Measurements from ENCODE around the gene KLHL42. TPM values are rescaled to one million over a fixed set of nuclear protein-coding genes. Genes with fewer than 3 reads are reported as not detected.

KLHL42 gene
- total and polyA plus RNA-seq, 10 of the 15 experiments (the other 5 are each of a cell fraction or from before 2014, with no cell fraction given), result 2.1 to 18.2 (median 13.1) TPM

DNA sequence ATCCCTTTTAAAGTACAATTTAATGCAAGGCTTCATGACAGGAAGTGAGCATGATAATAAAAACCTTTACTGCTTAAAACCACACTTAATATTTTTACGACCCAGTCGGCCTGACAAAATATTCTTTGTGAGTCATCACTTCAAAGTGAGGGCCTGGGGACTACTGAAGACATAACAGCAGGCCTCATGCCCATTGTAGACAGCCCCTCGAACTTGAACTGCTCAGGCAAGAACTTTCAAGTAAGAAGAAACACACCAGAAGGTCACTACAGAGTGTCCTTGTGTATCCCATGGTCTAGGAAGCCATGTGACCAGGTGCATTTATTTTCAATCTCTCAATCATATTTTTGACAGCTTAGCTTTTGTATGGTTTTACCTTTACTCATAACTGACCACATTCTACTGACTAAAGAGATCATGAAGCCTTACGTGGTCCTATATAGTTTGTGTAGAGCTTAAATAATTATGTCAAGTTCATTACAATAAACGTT is 61.4 kb downstream of the KLHL42 start:
- Histone ChIP-seq H4K20me1 (ENCODE audit: control insufficient read depth, insufficient read depth) (no peaks in the 10 kb centered on the region), H3K4me3 (no peak overlapping the region), H3K79me2 (ENCODE audit: control insufficient read depth, insufficient read depth, low read length) (no peaks in the 10 kb centered on the region), H3K9ac (ENCODE audit: control insufficient read depth, insufficient read depth, low read length) (no peak overlapping the region), H3K4me1 (ENCODE audit: control insufficient read depth, insufficient read depth, low read length) (peaks cover 12% of the 10 kb centered on the region), H3K9me3 (replicated peaks; ENCODE audit: control insufficient read depth, insufficient read depth, low read length) (no peaks in the 10 kb centered on the region), H2AFZ (ENCODE audit: control insufficient read depth, low read depth, low read length) (peak overlapping the region; percentile 46), H3K36me3 (ENCODE audit: control insufficient read depth in 2 of 2, insufficient read depth in 2 of 2, low read length in 1 of 2) (no peaks in the 10 kb centered on the region), H3K4me2 (ENCODE audit: control insufficient read depth, insufficient read depth) (no peak overlapping the region), H3K27ac (ENCODE audit: control insufficient read depth, insufficient read depth) (no peak overlapping the region), H3K27me3 (replicated peaks in 1 of 2; ENCODE audit: control insufficient read depth in 2 of 2, insufficient read depth in 2 of 2, low read length in 1 of 2) (no peaks in the 10 kb centered on the region)
- TF ChIP-seq RAD51 (IDR thresholded peaks at IDR 0.05), result peak; percentile 32; the same call in 1 of the 2 replicates
- no peak for TF ChIP-seq HDGF (IDR thresholded peaks at IDR 0.05)
- TF ChIP-seq MTA2 (IDR thresholded peaks at IDR 0.05; ENCODE audit: low read depth), result peak; percentile 62
- no peak for TF ChIP-seq ZNF622 (IDR thresholded peaks at IDR 0.05)
- TF ChIP-seq RUNX3 (IDR thresholded peaks at IDR 0.05; ENCODE audit: low read length), result peak; percentile 13; the same call in 1 of the 2 replicates
- intact Hi-C loops (cut with micrococcal nuclease; ENCODE audit: unreplicated experiment) (no loop called here), in situ Hi-C loops (cut with MboI) (no loop called here)
- DNase-seq (ENCODE audit: low read depth, low spot score) (no peak), FAIRE-seq (no peak), ATAC-seq (peak; percentile 51)
- no TSS peak for BruUV-seq (replicated peaks)
- ChIA-PET CTCF (interaction anchor here (1.3 to 5.3 kb wide), 2 partner anchors 20 to 109 kb away, joined by 4 to 21 read pairs; no protein-coding TSS in a partner anchor), RAD21 (ENCODE audit: unreplicated experiment) (interaction anchor here (1.4 kb wide), 1 partner anchor 20 kb away, joined by 5 read pairs; no protein-coding TSS in a partner anchor), POLR2A (no interaction called here), SMC1A (ENCODE audit: uncharacterized antibody, unreplicated experiment) (no interaction called here)
- WGBS (ENCODE audit: insufficient coverage, insufficient replicate concordance, low lambda C conversion rate, missing lambda C conversion rate), result 29% methylated on average over 5 of the region's 5 CpGs

DNA sequence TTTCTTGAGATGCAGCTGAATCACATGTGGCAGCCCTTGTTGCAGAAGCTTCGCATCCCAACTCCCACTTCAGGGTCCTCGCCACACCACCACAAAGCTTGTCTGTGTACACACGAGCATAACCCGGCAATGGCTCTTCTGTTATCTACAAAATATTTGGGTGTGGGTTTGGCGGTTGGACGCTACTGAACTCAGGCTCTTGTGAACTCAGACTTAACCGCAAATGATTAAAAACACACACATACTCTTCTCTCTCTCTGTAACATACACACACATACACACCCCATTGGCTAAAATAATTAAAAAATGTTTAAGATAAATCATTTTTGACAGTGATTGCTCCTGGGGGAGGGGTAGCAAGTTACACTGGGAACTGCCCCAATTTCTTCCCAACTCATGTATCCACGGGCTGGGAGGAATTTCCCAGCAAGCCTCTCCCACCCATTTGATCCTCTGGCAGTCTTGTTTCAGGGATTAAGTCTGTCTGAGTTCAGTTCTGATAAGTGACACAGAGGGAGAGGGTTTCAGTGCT is 63.7 kb downstream of the KLHL42 start:
- Histone ChIP-seq H3K27ac (ENCODE audit: control insufficient read depth, insufficient read depth) (no peak overlapping the region), H3K36me3 (ENCODE audit: control insufficient read depth in 2 of 2, insufficient read depth in 2 of 2, low read length in 1 of 2) (no peaks in the 10 kb centered on the region), H3K9me3 (replicated peaks; ENCODE audit: control insufficient read depth, insufficient read depth, low read length) (no peaks in the 10 kb centered on the region), H3K4me2 (ENCODE audit: control insufficient read depth, insufficient read depth) (no peak overlapping the region), H3K9ac (ENCODE audit: control insufficient read depth, insufficient read depth, low read length) (no peak overlapping the region), H3K79me2 (ENCODE audit: control insufficient read depth, insufficient read depth, low read length) (no peaks in the 10 kb centered on the region), H2AFZ (ENCODE audit: control insufficient read depth, low read depth, low read length) (no peak overlapping the region), H4K20me1 (ENCODE audit: control insufficient read depth, insufficient read depth) (no peaks in the 10 kb centered on the region), H3K27me3 (replicated peaks in 1 of 2; ENCODE audit: control insufficient read depth in 2 of 2, insufficient read depth in 2 of 2, low read length in 1 of 2) (no peaks in the 10 kb centered on the region), H3K4me3 (no peak overlapping the region), H3K4me1 (ENCODE audit: control insufficient read depth, insufficient read depth, low read length) (peaks cover 12% of the 10 kb centered on the region)
- BruUV-seq (replicated peaks), result no TSS peak
- 78% methylated on average over 8 of the region's 8 CpGs for WGBS (ENCODE audit: insufficient coverage, insufficient replicate concordance, low lambda C conversion rate, missing lambda C conversion rate)
- no peak for DNase-seq (ENCODE audit: low read depth, low spot score)
- TF ChIP-seq SMAD1 (IDR thresholded peaks at IDR 0.05; ENCODE audit: low read depth, partially characterized antibody) (no peak), HCFC1 (IDR thresholded peaks at IDR 0.05; ENCODE audit: low read length) (no peak), PAX8 (IDR thresholded peaks at IDR 0.05) (no peak), KAT2A (conservative IDR thresholded peaks at IDR 0.05; ENCODE audit: control insufficient read depth, low read depth, low read length) (no peak), FOXM1 (IDR thresholded peaks at IDR 0.05; ENCODE audit: low read depth, low read length) (no peak)
- TF ChIP-seq, protein P1, sequence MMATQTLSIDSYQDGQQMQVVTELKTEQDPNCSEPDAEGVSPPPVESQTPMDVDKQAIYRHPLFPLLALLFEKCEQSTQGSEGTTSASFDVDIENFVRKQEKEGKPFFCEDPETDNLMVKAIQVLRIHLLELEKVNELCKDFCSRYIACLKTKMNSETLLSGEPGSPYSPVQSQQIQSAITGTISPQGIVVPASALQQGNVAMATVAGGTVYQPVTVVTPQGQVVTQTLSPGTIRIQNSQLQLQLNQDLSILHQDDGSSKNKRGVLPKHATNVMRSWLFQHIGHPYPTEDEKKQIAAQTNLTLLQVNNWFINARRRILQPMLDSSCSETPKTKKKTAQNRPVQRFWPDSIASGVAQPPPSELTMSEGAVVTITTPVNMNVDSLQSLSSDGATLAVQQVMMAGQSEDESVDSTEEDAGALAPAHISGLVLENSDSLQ (IDR thresholded peaks at IDR 0.05), result no peak
- TF ChIP-seq, protein P2, sequence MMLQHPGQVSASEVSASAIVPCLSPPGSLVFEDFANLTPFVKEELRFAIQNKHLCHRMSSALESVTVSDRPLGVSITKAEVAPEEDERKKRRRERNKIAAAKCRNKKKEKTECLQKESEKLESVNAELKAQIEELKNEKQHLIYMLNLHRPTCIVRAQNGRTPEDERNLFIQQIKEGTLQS (IDR thresholded peaks at IDR 0.05; ENCODE audit: borderline replicate concordance, extremely low read depth, low read depth, low read length), result no peak
- TF ChIP-seq, protein P3, sequence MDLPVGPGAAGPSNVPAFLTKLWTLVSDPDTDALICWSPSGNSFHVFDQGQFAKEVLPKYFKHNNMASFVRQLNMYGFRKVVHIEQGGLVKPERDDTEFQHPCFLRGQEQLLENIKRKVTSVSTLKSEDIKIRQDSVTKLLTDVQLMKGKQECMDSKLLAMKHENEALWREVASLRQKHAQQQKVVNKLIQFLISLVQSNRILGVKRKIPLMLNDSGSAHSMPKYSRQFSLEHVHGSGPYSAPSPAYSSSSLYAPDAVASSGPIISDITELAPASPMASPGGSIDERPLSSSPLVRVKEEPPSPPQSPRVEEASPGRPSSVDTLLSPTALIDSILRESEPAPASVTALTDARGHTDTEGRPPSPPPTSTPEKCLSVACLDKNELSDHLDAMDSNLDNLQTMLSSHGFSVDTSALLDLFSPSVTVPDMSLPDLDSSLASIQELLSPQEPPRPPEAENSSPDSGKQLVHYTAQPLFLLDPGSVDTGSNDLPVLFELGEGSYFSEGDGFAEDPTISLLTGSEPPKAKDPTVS (IDR thresholded peaks at IDR 0.05; ENCODE audit: low read depth, low read length), result no peak
- ChIA-PET RAD21 (ENCODE audit: unreplicated experiment) (no interaction called here), POLR2A (no interaction called here), CTCF (interaction anchor here (1.2 to 1.8 kb wide), 2 partner anchors 11 to 18 kb away, joined by 3 read pairs; no protein-coding TSS in a partner anchor), SMC1A (ENCODE audit: uncharacterized antibody, unreplicated experiment) (no interaction called here)
- intact Hi-C loops (cut with micrococcal nuclease; ENCODE audit: unreplicated experiment), result no loop called here
- no peak for FAIRE-seq
- in situ Hi-C loops (cut with MboI), result no loop called here
- ATAC-seq, result no peak
